Measurements from ENCODE around the gene TRIM31. TPM values are rescaled to one million over a fixed set of nuclear protein-coding genes. Genes with fewer than 3 reads are reported as not detected.

The TRIM31 gene
- polyA plus RNA-seq, 1 donor from 2014 or later: not detected

DNA sequence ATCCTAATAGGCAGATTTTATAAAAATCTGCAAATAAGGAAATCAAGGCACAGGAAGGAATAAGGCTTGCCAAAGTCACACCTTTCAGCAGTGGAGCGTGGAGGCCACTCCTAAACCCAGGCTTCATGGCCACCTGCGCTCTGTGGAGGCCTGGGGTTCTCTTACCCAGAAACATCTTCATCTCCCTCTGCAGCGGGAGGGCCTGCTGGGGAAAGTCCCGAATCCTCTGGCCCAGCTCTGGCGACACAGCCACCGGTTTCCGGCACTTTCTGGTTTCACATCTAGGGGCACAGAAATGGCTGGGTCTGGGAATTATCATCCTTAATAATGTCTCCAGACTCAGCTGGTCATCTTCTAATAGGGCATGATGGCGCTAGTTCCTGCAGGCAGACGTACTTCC is 43.9 kb upstream of the TRIM31 start:
- H3K4me2 ChIP-seq (ENCODE audit: low read length): no peak overlapping the region
- H2AFZ ChIP-seq (ENCODE audit: low read depth, low read length): no peak overlapping the region
- no peaks in the 10 kb centered on the region for H3K27me3 ChIP-seq (ENCODE audit: insufficient read depth, low read depth, low read length)

GRCh38 chr6:30156262-30156599 is 43.3 kb upstream of the TRIM31 start:
- H3K9ac ChIP-seq (ENCODE audit: low read length): no peak overlapping the region
- H3K36me3 ChIP-seq (ENCODE audit: insufficient read depth, low read length): no peaks in the 10 kb centered on the region
- no peak overlapping the region for H2AFZ ChIP-seq (ENCODE audit: low read depth, low read length)
- no peaks in the 10 kb centered on the region for H4K20me1 ChIP-seq (ENCODE audit: insufficient read depth)
- H3K27me3 ChIP-seq (ENCODE audit: insufficient read depth, low read depth, low read length): no peaks in the 10 kb centered on the region
- no peaks in the 10 kb centered on the region for H3K9me2 ChIP-seq (ENCODE audit: insufficient read depth, low read length)
- H3K79me2 ChIP-seq (replicated peaks; ENCODE audit: insufficient read depth, low read length): no peaks in the 10 kb centered on the region
- no peak overlapping the region for H3K4me3 ChIP-seq (ENCODE audit: low read length)
- no peaks in the 10 kb centered on the region for H3F3A ChIP-seq (ENCODE audit: insufficient read depth, low read length, poor library complexity, severe bottlenecking)
- no peaks in the 10 kb centered on the region for H3K9me3 ChIP-seq (ENCODE audit: low read length)
- no peak for TF ChIP-seq MXI1 (conservative IDR thresholded peaks at IDR 0.05; ENCODE audit: poor library complexity, severe bottlenecking)
- no peak for TF ChIP-seq TAF1 (IDR thresholded peaks at IDR 0.05; ENCODE audit: low read depth)
- no peak for TF ChIP-seq EP300 (conservative IDR thresholded peaks at IDR 0.05; ENCODE audit: poor library complexity, severe bottlenecking)
- TF ChIP-seq RAD21 (conservative IDR thresholded peaks at IDR 0.05): no peak
- no peak for TF ChIP-seq SMC3 (conservative IDR thresholded peaks at IDR 0.05; ENCODE audit: poor library complexity)
- no peak for TF ChIP-seq CTCF (IDR thresholded peaks at IDR 0.05; ENCODE audit: poor library complexity, severe bottlenecking)
- TF ChIP-seq POLR2AphosphoS5 (IDR thresholded peaks at IDR 0.05): no peak
- H3K27ac ChIP-seq (ENCODE audit: low read length): no peak overlapping the region
- H3K4me2 ChIP-seq (ENCODE audit: low read length): no peak overlapping the region

More for the DNA sequence above, 43.9 kb upstream of the TRIM31 start:
- H3F3A ChIP-seq (ENCODE audit: insufficient read depth, low read length, poor library complexity, severe bottlenecking): no peaks in the 10 kb centered on the region
- no peaks in the 10 kb centered on the region for H3K9me3 ChIP-seq (ENCODE audit: low read length)
- no peaks in the 10 kb centered on the region for H3K36me3 ChIP-seq (ENCODE audit: insufficient read depth, low read length)
- no peaks in the 10 kb centered on the region for H4K20me1 ChIP-seq (ENCODE audit: insufficient read depth)
- H3K79me2 ChIP-seq (replicated peaks; ENCODE audit: insufficient read depth, low read length): no peaks in the 10 kb centered on the region
- TF ChIP-seq POLR2AphosphoS5 (IDR thresholded peaks at IDR 0.05): no peak
- no peak overlapping the region for H3K27ac ChIP-seq (ENCODE audit: low read length)
- no peak overlapping the region for H3K4me3 ChIP-seq (ENCODE audit: low read length)
- no peak overlapping the region for H3K9ac ChIP-seq (ENCODE audit: low read length)
- H3K9me2 ChIP-seq (ENCODE audit: insufficient read depth, low read length): no peaks in the 10 kb centered on the region

DNA sequence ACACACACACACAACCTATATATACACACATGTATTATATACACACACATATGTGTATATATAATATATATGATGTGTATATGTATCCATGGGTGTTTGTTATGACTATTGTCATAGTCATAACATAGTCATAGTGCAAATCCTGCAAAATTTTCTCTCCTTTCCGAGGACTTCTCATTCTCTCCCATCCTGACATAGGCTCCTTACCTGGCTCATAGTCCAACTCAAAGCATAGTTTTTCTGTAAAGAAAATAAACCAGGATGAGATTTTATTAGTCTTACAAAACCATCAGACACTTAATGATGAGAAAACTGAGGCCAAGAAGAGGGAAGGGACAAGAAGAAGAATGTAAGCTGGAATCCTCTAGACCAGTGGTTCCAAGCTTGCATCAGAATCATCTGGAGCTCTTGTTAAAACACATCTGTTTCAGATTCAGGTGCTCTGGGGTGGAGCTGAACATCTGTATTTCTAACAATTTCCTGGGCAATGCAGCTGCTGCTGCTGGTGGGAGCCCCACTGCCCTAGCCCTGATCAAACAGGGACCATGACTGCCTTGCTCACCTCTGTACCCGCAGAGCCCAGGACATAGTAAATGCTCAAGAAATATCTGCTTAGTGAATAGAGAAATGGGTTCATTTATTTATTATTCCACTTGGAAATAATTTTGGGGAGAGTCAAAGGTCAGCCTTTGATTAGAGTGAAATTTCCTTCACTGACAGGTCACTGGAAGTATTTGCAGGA is 42.8 kb upstream of the TRIM31 start:
- H3K4me2 ChIP-seq (ENCODE audit: low read length): no peak overlapping the region
- H3K27me3 ChIP-seq (ENCODE audit: insufficient read depth, low read depth, low read length): no peaks in the 10 kb centered on the region
- H3K4me3 ChIP-seq (ENCODE audit: low read length): no peak overlapping the region
- H3K9me3 ChIP-seq (ENCODE audit: low read length): no peaks in the 10 kb centered on the region
- H2AFZ ChIP-seq (ENCODE audit: low read depth, low read length): no peak overlapping the region
- no peaks in the 10 kb centered on the region for H3K79me2 ChIP-seq (replicated peaks; ENCODE audit: insufficient read depth, low read length)
- no peak overlapping the region for H3K27ac ChIP-seq (ENCODE audit: low read length)
- TF ChIP-seq TAF1 (IDR thresholded peaks at IDR 0.05; ENCODE audit: low read depth): no peak
- TF ChIP-seq RAD21 (conservative IDR thresholded peaks at IDR 0.05): no peak
- TF ChIP-seq REST (IDR thresholded peaks at IDR 0.05; ENCODE audit: borderline replicate concordance): no peak
- TF ChIP-seq POLR2AphosphoS5 (IDR thresholded peaks at IDR 0.05): no peak
- TF ChIP-seq MXI1 (conservative IDR thresholded peaks at IDR 0.05; ENCODE audit: poor library complexity, severe bottlenecking): no peak
- H3K9me2 ChIP-seq (ENCODE audit: insufficient read depth, low read length): no peaks in the 10 kb centered on the region
- H3K9ac ChIP-seq (ENCODE audit: low read length): no peak overlapping the region
- H3F3A ChIP-seq (ENCODE audit: insufficient read depth, low read length, poor library complexity, severe bottlenecking): no peaks in the 10 kb centered on the region
- H4K20me1 ChIP-seq (ENCODE audit: insufficient read depth): no peaks in the 10 kb centered on the region
- no peaks in the 10 kb centered on the region for H3K36me3 ChIP-seq (ENCODE audit: insufficient read depth, low read length)

Measured in neural cell (in vitro differentiated cells).